IPS DF 6.9 (cell line): ENCODE measurements around the gene LHPP.

Experiments
- DNase-seq: peaks from one replicate; pipeline ENCODE4 v3.0.0-alpha.2; 2013; ENCODE audit warnings: low read depth, low spot score
- H3K27ac ChIP-seq: one replicate; pipeline ENCODE4 v1.5.1; 2013; ENCODE audit warnings: low read length, control low read depth
- H3K27me3 ChIP-seq: 2 replicates; pipeline ENCODE4 v1.6.1; 2013; ENCODE audit warnings: mild to moderate bottlenecking, low read length; ENCODE audit not compliant: control insufficient read depth, insufficient read depth
- H3K36me3 ChIP-seq: 2 replicates; pipeline ENCODE4 v1.6.1; 2013; ENCODE audit warnings: low read length; ENCODE audit not compliant: control insufficient read depth, insufficient read depth
- H3K4me1 ChIP-seq: 2 replicates; pipeline ENCODE4 v1.6.1; 2013; ENCODE audit warnings: low read length; ENCODE audit not compliant: control insufficient read depth, insufficient read depth
- H3K4me3 ChIP-seq: 2 replicates; pipeline ENCODE4 v1.5.1; 2013; ENCODE audit warnings: mild to moderate bottlenecking, low read length
- H3K9me3 ChIP-seq: 2 replicates; pipeline ENCODE4 v1.6.1; 2013; ENCODE audit warnings: low read length, inconsistent platforms; ENCODE audit not compliant: control insufficient read depth, insufficient read depth
- WGBS: extraction: QIAGEN DNeasy Blood & Tissue Kit; methylation state at CpG from one replicate; pipeline ENCODE4 v1.1.7; 2013; ENCODE audit warnings: mixed read lengths, missing lambda C conversion rate; ENCODE audit not compliant: insufficient read length, insufficient coverage; 5-methylcytosine and 5-hydroxymethylcytosine counted together

LHPP gene

DNA sequence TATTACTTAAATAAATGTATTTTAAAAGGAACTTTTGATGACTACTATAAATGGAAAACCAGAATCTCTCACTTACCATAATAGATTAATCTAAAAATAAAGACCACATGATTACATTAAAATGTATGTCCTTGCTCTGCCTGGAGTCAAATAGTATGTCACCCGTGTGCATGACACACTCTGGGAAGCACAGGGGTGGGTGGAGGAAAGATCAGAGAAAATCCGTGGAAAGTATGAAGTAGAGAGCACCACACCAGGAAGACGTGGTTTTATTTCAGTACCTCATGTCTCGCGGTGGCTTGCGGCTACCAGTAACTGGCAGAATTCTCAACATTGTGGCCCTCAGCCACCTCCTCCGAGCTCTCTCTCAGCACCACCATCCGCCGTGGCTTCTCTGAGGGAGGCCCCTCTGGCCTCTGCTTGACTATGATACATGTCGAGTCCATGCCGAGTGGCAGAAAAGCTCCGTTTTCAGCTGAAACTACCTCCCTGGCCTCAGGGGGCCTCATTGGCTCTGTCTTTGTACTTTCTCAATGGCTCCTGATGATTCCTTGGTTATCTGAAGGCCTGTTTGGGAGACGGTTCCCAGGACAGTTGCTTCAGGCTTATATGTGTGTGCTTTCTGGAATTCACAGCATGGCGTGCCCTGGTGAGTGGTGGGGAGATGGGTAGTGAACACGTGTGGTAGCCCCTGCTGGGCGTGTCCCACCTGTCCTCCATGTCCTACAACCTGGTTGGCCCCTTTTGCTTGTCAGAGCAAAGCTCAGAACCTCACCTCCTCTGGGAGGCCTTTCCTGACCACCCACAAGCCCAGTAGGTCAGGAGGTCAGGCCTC, 49.8 kb downstream of the LHPP start:
- H3K36me3 ChIP-seq: no peaks in the 10 kb centered on the region
- no CpG with 5 or more reads among the region's 16 CpGs for WGBS
- H3K9me3 ChIP-seq: no peaks in the 10 kb centered on the region
- no peak for DNase-seq
- H3K4me3 ChIP-seq: no peak overlapping the region
- H3K27me3 ChIP-seq: no peaks in the 10 kb centered on the region
- H3K27ac ChIP-seq: no peak overlapping the region
- H3K4me1 ChIP-seq: no peaks in the 10 kb centered on the region; the same call in 1 of the 2 replicates

DNA sequence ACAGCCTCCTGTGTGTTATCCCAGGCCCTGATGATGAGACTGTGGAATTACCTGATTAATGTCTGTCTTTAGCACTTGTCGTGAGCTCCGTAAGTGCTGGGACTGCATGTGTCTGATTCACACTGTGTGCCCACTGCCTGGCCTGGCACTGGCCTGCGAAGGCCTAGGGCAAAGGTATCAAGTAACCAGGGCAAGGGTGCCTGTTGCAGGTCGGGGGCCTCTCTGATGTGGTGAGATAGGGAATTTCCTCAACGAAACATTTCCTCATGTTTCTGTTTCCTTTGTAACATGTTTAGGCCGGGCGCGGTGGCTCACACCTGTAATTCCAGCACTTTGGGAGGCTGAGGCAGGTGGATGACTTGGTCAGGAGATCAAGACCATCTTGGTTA, 50.4 kb downstream of the LHPP start:
- no peak for DNase-seq
- no CpG with 5 or more reads among the region's 8 CpGs for WGBS

DNA sequence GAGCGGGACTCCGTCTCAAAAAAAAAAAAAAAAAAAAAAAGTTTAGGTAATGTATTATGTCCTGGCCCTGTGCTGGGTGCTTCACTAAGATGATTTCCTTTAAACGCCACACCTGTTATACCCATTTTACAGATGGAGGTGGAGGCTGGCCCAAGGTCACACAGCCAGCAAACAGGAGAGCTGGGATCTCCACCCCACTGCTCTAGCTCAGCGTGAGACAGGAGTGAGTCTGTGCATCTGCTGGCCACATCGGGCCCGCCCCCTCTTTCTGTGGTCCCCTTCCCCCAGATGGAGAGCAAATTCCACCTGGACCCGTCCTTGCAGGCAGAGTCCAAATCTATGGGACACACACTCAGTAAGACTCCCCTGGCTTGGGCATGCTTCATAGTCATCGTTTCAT, 51.0 kb downstream of the LHPP start:
- Histone ChIP-seq H3K27me3 (no peaks in the 10 kb centered on the region), H3K4me1 (no peaks in the 10 kb centered on the region; the same call in 1 of the 2 replicates), H3K9me3 (no peaks in the 10 kb centered on the region), H3K4me3 (no peak overlapping the region), H3K36me3 (no peaks in the 10 kb centered on the region), H3K27ac (no peak overlapping the region)
- DNase-seq: no peak
- no CpG with 5 or more reads among the region's 8 CpGs for WGBS

More for the DNA sequence above, 50.4 kb downstream of the LHPP start:
- H3K9me3 ChIP-seq: no peaks in the 10 kb centered on the region
- no peaks in the 10 kb centered on the region for H3K27me3 ChIP-seq
- no peaks in the 10 kb centered on the region for H3K36me3 ChIP-seq
- H3K4me3 ChIP-seq: no peak overlapping the region
- H3K27ac ChIP-seq: no peak overlapping the region
- H3K4me1 ChIP-seq: no peaks in the 10 kb centered on the region; the same call in 1 of the 2 replicates

DNA sequence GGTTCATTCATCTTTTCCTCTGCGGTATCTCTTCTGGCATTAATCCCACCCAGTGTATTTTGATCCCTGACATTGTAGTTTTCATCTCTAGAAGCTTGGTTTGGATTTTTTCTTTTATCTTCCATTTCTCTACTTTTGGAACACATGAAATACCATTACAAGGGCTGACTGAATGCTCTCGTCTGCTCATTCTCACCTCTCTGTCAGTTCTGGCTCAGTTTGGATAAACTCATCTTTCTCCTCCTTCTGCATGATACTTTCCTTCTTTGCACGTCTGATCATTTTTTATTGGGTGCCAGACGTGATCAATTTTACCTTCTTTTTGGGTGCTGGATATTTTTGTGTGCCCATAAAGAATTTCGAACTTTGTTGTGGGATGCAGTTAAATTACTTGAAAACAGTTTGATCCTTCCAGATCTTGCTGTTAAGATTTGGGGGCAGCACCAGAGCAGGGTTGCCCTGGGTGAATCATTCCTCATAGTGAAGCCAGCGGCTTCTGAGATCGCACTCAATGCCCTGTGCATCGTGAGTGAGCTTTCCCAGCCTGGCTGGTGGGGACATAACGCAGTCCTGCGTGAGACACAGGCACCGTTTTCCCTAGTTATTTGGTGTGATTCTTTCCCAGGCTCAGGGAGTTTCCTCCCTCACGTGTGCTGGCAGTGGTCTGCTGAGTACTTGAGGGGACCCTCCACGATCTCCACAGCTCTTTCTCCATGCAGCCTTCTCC, 53.8 kb downstream of the LHPP start:
- Histone ChIP-seq H3K9me3 (no peaks in the 10 kb centered on the region), H3K36me3 (no peaks in the 10 kb centered on the region), H3K27me3 (no peaks in the 10 kb centered on the region), H3K4me3 (no peak overlapping the region), H3K4me1 (peaks cover 1% of the 10 kb centered on the region; the same call in 1 of the 2 replicates), H3K27ac (no peak overlapping the region)
- DNase-seq: no peak
- WGBS: no CpG with 5 or more reads among the region's 13 CpGs

DNA sequence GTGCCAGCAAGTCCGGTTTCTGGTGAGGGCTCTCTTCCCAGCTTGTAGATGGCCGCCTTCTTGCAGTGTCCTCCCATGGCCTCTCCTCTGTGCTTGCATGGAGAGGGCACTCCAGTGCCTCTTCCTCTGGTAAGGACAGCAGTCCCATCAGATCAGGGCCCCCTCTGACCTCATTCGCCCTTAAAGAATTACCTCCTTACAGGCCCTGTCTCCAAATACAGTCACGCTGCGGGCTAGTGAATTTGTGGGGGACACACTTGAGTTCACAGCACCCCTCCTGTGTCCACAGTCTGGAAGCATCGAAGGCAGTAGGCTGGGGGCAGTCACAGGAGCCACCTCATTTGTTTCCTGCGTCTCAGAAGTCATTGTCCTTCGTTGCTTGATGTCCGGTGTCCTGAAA, 54.6 kb downstream of the LHPP start:
- Histone ChIP-seq H3K9me3 (no peaks in the 10 kb centered on the region), H3K4me3 (no peak overlapping the region), H3K36me3 (no peaks in the 10 kb centered on the region), H3K4me1 (peaks cover 3% of the 10 kb centered on the region), H3K27me3 (no peaks in the 10 kb centered on the region), H3K27ac (no peak overlapping the region)
- no CpG with 5 or more reads among the region's 9 CpGs for WGBS
- DNase-seq: no peak

DNA sequence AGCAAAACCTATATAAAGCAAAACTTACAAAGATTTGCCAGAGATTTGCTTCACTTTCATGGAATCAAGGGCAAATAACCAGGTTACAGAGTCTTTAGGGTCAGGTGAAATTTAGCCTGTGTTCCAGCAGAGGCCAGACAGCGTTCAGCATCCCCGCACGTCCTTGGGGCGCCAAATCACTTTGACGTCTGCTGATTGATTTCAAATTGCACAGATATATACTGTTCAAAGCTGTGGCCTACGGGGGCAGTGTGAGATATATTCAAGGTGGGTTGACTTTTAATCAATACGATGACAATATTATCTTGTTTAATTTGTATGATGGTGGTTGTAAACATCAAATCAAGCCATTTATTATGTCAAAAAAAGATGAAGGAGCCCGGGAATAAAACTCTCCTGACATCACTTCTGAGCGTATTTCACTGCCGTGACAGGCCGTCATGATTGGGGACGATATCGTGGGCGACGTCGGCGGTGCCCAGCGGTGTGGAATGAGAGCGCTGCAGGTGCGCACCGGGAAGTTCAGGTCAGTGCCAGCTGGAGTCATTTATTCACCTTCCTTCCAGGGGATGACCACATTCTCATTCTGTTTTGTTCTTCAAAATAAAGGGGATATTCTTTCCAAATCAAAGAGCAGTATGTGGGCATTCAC, 55.2 kb downstream of the LHPP start:
- H3K27me3 ChIP-seq: no peaks in the 10 kb centered on the region
- H3K27ac ChIP-seq: no peak overlapping the region
- H3K9me3 ChIP-seq: no peaks in the 10 kb centered on the region
- peaks cover 3% of the 10 kb centered on the region for H3K4me1 ChIP-seq
- DNase-seq: no peak
- no CpG with 5 or more reads among the region's 21 CpGs for WGBS
- H3K4me3 ChIP-seq: no peak overlapping the region
- no peaks in the 10 kb centered on the region for H3K36me3 ChIP-seq

DNA sequence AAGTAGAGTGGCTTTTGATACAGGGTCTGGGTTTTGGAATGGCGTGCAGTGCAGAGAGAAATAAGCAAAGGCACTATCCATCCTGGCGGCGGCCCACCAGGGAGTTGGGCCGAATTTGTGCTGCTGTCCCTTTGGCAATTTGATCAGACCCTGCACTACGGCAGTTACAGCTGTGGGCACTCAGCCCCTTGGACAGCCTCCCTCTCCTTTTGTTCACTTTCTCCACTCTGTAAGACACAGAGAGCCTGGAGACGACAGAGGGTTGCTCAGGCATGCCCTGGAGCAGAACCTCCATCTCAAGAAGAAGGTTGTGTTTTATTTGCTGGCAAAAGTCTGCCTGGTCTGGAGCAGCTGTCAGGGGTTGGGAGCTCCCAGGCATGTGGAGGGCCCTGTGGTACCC, 55.8 kb downstream of the LHPP start:
- no peaks in the 10 kb centered on the region for H3K9me3 ChIP-seq
- peaks cover 3% of the 10 kb centered on the region for H3K4me1 ChIP-seq
- WGBS: no CpG with 5 or more reads among the region's 6 CpGs
- no peak overlapping the region for H3K4me3 ChIP-seq
- no peaks in the 10 kb centered on the region for H3K27me3 ChIP-seq
- no peak overlapping the region for H3K27ac ChIP-seq
- DNase-seq: no peak
- no peaks in the 10 kb centered on the region for H3K36me3 ChIP-seq

DNA sequence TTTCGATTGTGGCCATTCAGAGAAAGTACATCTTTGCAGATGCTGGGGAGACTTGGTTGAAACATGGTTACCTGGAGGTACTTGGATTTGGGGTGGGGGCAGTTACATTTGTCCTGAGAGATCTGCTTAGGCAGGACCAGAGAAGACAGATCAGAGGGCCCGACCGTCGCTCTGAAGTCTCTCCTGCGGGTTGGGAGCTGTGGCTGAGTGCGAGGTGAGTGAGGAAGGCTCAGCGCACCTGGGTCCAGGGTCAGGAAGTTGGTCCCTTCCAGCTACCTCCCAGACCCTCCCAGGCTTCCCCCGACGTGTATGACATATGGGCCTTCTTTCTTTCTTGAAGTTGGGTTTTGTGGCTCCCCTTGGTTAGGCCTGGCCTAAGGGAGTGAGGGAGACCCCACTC, 56.3 kb downstream of the LHPP start:
- no CpG with 5 or more reads among the region's 9 CpGs for WGBS
- H3K36me3 ChIP-seq: no peaks in the 10 kb centered on the region
- H3K4me1 ChIP-seq: peaks cover 3% of the 10 kb centered on the region
- DNase-seq: no peak
- no peaks in the 10 kb centered on the region for H3K9me3 ChIP-seq
- no peak overlapping the region for H3K27ac ChIP-seq
- no peaks in the 10 kb centered on the region for H3K27me3 ChIP-seq
- H3K4me3 ChIP-seq: no peak overlapping the region

DNA sequence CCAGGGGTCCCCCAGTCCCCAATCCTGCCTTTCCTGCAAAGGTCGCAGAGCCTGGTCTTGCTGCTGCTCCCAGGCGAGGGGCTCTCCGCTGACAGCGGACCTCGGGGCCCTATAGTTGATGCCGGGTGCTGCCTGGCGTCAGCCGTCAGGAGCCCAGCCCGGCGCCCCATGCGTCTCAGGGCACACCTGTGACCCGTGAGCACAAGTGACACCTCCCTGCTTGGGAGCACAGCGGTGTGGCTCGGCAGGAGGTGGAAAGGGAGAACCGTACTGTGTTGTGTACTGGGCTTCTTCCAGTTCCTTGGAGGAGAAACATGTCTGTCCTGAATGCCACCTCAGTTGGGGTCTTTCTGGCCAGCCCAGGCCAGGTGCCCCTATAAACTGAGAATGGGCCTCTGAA, 56.7 kb downstream of the LHPP start:
- H3K4me3 ChIP-seq: no peak overlapping the region

DNA sequence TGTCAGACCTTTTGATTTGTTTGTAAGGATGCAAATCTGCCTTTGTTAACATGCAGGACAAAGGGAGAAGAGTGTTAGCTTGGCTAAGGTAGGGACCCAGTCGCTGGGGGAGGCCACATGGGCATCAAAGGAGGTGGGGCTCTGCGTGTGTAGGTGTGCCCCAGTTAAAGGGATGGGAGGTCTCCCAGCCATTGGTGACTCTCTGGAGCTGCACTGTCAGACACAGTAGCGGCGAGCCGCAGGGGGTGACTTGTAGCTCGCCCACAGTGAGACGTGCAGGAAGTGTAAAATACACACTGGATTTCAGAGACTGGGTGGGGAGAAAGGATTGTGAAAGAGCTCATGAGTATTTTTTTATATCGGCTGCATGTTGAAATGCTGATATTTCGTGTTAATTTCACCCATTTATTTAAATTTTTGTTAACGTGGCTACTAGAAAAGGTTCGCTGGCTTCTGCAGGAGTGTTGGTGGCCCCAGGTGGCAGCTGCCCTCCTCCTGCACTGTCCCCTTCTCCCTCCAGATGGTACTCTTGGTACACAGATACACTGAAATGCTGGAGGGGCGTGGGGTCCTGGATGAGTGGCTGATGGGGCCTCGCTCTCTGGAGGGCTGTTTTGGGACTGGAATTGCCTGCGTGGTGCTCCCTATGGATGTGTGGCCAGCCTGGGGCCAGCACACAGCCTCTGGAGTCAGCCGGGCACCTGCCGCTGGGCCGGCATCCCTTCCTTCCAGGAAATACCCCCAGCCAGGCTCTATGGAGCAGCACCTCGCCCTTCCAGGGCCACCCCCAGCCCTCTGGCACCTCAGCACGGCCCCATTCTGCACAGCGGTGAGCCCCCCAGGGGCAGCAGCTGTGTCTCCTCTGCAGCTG, 59.2 kb downstream of the LHPP start:
- no CpG with 5 or more reads among the region's 20 CpGs for WGBS
- Histone ChIP-seq H3K36me3 (no peaks in the 10 kb centered on the region), H3K9me3 (no peaks in the 10 kb centered on the region), H3K27ac (no peak overlapping the region), H3K4me1 (peaks cover 4% of the 10 kb centered on the region), H3K27me3 (no peaks in the 10 kb centered on the region), H3K4me3 (no peak overlapping the region)
- no peak for DNase-seq

More for the DNA sequence above, 56.7 kb downstream of the LHPP start:
- peaks cover 3% of the 10 kb centered on the region for H3K4me1 ChIP-seq
- no CpG with 5 or more reads among the region's 15 CpGs for WGBS
- H3K27me3 ChIP-seq: no peaks in the 10 kb centered on the region
- no peak overlapping the region for H3K27ac ChIP-seq
- no peaks in the 10 kb centered on the region for H3K36me3 ChIP-seq
- DNase-seq: no peak
- no peaks in the 10 kb centered on the region for H3K9me3 ChIP-seq
